ENCODE measurements around the gene VOPP1. TPM values are rescaled to one million over a fixed set of nuclear protein-coding genes. Genes with fewer than 3 reads are reported as not detected.

The VOPP1 gene
- total RNA-seq, 1 experiment from 2014 or later, result 170 TPM

DNA sequence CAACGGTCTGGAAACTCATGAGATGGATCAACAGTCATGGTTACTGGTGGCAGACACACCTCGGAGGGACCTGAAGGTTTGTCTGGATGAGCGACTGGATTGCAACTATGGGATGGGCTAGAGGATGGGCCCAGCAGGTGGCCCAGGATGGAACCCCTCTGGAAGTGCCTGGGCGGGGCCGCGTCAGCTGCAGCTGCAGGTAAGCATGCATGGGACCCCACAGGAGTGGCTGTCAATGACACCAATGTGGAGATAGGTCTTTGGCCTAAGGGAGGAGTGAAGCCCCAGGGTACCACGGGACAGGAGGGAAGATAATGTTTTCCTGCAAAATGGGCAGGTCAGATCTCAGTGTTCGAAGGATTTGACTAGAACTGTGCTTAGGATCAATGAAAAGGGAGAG, 103.8 kb downstream of the VOPP1 start:
- no peak for DNase-seq (ENCODE audit: low read depth)

DNA sequence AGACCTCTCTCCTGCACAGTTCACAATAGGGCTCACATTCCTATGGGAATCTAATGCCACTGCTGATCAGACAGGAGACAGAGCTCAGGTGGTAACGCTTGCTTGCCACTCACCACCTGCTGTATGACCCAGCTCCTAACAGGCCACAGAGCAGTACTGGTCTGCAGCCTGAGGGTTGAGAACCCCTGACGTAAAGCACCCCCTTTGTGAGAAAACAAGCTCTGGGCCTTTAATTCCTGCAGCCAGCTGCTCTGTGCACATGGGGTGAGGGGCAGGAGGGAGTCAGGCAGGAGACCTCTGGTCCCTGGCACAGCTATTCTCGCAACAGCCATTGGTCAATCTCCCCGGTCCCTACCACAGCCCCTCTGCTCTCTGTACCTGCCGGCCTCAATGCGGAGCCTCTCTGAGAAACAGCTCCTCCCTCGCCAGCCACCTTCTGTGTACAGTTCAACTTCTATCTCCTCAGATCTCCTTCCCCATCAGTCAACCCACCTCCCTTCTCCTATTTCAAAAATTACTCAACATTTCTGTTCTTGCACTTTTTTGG, 105.2 kb downstream of the VOPP1 start:
- DNase-seq (ENCODE audit: low read depth), result no peak

DNA sequence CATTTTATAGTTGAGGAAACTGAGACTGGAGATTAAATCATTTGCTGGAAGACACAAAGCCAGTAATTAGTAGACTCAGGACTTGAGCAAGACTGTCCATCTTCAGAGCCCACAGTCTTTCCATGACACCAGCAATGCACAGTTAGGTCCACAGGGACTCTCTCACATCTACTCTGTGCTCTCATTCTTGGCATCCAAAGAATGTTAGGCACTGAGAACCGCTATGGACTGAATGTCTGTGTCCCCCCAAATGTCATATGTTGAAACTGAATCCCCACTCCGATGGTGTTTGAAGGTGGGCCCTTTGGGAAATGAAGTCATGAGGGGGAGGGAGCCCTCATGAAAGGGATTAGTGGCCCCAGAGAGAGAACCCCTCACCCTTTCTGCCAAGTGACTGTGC, 106.6 kb downstream of the VOPP1 start:
- DNase-seq (ENCODE audit: low read depth), result no peak

DNA sequence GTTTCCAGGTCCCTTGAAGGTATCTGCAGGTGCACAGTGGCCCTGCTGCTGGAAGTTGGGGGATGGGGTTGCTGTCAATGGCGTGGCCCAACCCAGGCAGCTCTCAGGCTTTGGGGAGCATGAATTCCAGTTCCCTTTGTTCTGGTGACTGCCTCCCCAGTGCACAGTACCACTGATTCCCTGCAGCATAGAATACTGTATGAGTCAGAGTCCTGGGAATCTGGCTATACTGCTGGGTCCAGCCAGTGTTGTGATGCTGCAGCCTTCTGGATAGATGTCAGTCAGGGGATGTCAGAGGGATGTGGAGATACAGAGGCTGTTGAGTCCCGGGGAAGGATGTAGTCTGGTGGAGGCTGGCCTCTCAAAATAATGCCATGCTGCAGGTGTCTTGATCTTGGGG, 107.9 kb downstream of the VOPP1 start:
- no peak for DNase-seq (ENCODE audit: low read depth)

DNA sequence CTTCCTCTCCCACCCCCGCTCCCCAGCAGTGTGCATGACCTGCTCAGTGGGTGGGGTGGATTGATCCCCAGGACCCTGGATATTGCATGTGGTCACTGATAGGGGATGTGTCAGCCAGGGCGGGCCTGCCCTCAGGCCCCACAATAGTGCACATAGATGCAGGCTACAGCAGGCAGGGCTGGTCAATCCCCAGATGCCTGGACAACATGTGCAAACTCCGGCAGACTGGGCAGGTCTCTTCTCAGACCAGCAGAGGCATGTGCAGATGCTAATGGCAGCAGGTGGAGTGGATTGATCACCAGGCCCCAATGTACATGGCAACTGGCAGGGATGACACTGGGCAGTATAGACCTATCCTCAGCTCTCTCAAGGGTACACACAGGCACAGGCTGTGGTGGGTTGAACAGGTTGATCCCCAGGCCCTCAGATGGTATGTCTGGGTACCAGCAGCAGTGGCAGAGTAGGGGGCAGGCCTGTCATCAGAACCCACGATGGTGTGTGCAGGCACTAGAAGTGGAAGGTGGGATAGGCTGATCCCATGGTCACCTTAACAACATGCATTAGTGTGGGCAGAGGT, 108.5 kb downstream of the VOPP1 start:
- no peak for DNase-seq (ENCODE audit: low read depth)

DNA sequence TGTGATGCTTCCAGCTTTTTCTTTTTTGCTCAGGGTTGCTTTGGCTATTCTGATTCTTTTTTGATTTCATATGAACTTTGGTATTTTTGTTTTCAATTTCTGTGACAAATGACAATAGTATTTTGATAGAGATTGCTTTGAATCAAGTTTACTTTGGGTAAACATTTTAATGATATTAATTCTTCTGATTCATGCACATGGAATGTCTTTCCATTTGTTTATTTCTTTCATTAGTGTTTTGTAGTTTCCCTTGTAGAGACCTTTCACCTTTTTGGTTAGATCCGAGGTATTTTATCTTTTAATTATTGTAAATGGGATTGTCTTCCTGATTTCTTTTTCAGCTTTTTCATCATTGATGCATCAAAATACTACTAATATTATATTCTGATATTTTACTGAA, 114.0 kb downstream of the VOPP1 start:
- DNase-seq (ENCODE audit: low read depth), result no peak

DNA sequence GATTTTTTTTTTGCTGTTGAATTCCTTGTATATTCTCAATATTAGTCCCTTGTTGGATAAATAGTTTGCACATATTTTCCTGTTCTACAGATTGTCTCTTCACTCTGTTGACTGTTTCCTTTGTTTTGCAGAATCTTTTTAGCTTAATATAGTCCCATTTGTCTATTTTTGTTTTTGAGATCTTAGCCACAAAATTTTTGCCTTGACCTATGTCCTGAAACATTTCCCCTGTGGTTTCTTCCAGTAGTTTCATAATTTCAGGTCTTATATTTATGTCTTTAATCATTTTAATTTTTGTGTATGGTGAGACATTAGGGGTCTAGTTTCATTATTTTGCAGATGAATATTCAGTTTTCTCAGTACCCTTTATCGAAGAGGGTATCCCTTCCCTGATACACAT, 114.5 kb downstream of the VOPP1 start:
- no peak for DNase-seq (ENCODE audit: low read depth)

DNA sequence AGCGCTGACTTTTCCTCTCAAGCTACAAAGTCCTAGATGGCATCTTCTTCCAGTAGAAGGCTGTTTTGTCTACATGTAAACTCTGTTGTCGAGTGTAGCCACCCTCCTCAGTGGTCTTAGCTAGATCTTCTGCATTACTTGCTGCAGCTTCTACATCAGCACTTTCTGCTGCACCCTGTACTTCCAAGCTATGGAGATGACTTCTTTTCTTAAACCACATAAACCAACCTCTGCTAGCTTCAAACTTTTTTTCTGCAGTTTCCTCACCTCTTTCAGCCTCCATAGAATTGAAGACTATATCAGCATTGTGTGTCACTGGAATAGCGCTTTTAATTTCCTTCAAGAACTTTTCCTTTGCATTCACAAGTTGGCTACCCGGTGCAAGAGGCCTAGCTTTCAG, 119.3 kb downstream of the VOPP1 start:
- DNase-seq (ENCODE audit: low read depth), result no peak

DNA sequence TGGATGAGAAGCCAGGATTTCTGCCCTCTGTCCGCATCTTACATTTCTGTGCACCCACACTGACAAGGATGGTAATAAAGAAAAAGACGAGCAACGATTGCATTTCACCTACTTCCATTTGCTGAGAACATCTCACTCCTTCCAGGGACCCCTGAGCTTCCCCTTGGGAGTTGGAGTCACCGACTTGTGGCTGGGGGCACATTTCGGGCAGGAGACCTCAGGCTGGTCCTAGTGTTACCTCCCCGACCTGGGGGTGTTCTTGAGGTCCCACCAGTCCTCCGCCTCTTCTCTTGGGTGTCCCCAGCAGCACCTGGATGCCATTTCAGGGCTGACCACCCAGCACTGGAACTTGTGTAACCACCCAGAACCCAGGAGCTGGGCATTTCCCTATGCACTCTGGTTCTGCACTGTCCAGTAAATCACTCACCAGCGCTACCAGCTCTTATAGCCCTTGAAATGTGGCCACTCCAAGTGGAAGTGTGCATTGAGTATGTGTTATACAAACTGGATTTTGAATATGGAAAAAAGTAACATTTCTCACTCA, 122.2 kb downstream of the VOPP1 start:
- DNase-seq (ENCODE audit: low read depth), result no peak

DNA sequence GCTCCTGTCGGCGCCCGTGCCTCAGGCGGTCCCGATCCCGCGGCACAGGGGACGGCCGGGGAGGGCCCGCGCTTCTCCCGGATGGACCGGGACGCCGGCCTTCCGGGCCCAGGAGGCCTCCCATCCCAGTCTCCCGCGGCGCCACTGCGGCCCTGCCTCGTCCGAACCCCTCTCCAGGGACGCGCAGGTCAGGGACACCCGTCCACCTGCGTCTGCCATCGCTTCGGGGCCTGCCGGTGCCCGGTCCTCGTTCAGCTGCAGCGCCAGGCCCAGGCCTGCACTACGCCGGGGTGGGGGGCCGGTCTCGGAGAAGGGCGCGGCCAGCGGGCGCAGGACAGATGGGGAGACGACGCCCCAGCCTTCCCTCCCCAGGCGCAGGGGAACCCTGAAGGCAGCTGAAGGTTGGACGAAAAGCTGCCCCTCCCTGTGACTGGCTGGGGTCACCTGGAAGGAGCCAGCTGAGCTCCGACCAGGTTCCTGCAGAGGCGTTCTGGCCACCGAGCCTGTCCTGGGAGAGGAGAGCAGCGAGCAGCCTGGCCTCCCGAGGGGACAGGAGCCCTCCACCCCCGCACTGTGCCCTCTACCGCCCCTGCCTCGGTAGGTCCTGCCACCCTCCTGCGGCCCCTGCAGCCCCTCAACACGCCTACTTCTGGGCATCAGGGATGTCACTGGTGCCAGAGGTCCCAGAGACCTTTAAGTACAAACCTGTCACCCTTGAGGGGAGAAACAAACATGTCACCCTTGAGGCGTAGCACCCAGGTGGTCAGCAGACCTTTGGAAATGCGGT, 122.9 kb downstream of the VOPP1 start:
- DNase-seq (ENCODE audit: low read depth), result no peak

DNA sequence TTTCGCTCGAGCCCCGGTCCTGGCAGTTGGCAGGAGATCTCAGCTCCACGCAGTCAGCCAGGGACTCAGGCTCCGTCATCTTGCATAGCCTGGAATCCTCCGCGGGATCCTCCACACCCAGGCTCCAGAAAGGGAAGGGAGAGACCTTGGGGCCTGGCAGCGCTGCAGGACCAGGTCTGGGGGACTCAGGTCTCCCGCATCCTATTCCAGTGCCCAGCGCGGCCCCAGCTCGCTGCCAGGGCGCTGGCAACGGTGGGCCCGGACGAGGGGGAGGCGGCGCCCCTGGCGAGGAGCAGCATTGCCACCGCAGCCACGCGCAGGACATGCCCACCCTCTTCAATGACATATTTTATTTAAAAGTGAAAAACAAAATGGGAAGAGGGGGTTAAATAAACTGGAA, 123.8 kb downstream of the VOPP1 start:
- DNase-seq (ENCODE audit: low read depth), result no peak

DNA sequence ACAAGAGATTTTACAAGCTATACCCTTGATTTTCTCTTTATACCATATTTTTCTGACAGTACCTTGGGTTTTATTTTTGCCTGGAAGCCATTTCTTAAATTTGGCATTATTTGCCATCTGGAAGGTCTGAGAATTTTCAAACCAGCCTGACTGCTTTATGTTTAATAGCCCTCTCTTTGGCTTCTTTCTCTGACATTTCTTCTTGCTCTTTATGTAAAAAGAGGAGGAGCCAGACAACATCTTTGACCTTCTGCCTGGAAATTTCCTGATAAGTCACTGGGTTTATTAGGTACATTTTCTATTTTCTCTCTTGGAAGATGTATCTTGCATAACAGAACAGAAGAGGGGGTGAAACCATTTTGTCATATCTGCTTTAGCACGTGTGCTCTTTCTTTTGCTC, 127.5 kb downstream of the VOPP1 start:
- DNase-seq (ENCODE audit: low read depth), result no peak

DNA sequence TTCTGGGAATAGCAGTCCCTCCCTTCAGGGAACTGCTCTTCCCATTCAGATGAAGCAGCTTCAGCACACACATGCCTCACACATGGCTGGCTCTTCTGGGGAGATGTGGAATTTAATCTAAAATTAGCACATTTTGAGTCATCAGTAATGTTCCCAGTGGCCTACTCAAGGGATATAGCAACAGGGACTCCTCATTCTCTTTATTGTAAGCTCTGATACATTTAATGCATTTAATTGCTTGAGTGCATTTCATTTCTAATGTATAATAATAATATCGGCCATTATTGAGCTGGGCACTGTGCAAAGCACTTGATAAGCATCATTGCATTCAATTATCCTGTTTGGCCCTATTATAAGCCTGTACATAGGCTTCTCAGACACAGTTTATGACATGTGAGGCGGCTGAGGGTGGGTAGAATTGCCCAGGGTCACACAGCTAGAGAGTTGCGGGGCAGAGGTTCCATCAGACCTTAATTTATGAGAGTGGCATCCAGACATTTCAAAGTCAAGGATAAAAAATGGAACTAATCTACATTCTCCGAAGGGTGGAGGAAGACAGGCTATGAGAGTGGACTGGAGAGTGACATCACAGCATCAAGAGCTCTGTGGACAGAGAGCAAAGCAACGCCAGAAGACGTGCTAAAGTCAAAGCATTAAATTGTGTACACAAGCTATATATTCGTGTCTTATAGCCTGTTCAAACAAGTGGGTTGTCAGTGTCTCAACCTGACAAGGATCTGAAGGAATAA, 130.4 kb downstream of the VOPP1 start:
- DNase-seq (ENCODE audit: low read depth), result peak; percentile 37

DNA sequence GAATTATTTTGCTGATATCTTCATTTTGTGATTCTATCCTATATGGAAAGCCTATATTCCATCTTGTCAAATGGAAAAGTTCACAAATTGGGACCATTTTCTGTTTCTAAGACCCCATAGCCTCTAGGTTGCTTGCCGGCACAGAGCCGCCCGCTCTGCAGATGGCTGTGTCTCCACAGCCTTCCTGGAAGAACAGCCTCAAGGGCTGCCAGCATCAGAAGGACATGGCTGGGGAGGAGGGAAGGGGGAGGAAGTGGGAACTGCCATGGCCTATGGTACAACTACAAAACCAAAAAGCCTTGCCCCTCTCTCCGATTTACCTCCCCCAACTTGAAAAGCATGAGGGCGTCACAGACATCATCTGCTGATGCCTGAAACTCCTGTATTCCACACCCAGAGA, 131.3 kb downstream of the VOPP1 start:
- no peak for DNase-seq (ENCODE audit: low read depth)

DNA sequence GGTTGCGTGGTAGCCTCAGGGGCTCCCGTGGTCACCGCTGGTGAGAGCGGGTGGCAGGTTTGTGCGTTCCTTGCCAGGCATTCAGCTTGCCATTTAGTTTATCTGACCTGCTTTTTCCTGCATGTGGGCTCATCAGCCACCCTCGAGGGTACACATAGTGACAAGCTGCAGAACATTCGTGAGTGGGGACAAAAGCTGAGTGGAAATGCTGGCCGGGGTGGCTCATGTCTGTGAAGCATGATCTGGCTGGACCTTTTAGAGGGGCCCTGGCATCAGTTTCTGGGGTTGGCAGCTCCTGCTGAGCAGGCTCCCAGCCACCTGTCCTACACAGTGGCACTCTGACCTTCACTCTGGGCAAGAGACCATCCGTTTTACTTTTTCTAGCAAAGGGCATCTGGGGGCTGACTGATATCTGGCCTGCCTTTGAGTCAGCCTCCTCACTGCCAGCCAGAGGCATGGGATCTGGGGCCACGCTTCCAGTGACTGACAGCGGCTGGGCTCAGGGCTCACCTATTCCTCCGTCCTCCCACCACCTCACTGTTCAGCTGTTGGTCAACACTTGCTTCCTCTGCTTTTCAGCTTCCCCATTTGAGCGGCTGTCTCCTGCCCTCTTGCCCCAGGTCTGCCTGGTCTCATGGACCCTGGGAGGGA, 132.1 kb downstream of the VOPP1 start:
- DNase-seq (ENCODE audit: low read depth), result no peak

DNA sequence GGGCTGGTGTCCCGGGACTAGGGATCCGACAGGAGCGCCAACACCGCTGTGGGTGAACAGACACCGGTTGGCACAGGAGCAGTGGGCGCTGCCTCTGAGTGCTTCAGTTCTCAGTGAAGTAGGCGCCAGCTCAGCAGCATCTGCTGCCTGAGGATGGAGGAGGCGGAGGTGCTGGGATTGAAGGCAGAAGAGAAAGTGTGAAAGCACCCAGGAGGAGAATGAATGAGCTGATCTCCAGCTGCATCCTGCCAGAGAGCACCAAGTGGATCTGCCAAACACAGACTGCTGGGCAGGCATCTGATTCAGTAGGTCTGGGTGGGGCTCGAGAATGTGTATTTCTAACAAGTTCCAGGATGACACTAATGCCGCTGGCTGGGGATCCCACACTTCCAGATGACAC, 132.7 kb downstream of the VOPP1 start:
- DNase-seq (ENCODE audit: low read depth), result no peak

DNA sequence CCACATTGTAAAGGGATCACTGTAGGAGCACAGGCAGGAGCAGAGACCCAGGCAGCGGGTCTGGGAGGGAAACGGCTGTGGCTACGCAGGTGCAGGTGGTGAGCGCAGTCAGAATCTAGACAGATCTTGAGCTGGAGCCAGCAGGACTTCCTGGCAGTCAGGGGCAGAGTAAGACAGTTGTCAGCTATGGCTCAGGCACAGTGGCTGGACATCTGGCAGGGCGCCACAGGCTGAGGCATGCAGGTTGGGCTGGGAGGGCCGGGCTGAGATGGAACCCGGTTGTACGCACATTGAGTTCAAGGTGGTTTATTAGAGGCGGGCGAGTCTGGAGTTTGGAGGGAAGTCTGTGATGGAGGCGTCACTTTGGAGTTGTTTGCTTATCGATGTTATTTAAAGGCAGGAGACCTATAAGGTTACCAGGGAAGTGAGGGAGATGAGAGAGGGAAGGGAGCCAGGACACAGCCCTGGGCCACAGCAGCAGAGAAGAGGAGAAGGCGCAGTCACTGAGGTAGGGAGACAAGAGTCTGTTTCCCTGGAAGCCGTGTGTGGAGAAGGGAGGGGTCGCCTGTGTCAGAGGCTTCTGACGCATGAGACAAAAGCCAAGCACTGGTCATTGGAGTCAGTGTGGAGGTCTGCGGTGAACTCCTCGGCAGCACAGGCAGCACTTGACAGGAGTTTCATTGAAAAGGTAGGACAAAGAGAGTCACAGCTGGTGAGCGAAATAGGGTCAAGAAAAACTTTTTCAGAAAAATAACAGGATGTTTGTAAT, 133.4 kb downstream of the VOPP1 start:
- DNase-seq (ENCODE audit: low read depth), result no peak

DNA sequence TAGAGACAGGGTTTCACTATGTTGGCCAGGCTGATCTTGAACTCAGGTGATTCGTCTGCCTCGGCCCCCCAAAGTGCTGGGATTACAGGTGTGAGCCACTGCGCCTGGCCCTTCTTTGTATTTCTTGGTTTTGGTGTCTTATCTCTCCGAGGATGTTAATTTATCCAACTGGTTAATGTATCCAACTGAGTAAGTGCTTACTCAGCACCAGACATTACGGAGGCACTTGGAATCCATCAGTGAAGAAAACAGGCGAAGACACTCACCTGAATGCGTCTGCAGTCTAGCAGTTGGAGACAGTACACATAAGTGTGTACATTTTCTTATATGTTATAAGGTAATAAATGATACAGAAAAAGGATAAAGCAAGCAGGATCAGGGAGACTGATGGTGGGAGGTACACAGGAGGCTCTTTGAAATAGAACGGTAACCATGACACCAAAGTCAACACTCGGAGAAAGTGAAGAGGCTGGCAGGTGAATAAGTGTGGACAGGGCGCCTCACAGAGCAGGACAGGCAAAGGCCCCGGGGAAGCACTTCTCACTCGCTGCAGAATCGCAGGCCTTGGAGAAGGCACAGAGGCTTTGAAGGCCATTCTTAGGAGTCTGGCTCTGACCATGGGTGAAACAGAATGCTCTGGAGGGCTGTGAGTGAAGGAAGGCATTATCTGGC, 134.1 kb downstream of the VOPP1 start:
- no peak for DNase-seq (ENCODE audit: low read depth)

DNA sequence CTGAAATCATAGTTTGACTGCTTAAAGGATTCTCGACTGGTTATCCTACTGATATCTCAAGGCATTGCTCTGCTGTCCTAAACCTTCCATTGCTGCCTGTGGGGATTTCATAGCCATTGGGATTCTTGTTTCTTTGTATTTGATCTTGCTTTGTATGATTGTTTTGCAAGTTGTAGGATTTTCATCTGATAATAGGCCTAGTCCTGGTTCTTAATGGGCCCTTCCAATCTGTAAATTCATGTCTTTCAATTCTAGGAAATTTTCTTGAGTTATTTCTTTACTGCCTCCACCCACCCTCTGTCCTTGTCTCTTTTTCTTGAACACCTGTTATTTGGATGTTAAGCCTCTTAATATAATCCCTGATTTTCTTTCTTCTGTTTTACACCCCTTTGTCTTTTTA, 134.9 kb downstream of the VOPP1 start:
- DNase-seq (ENCODE audit: low read depth), result no peak

DNA sequence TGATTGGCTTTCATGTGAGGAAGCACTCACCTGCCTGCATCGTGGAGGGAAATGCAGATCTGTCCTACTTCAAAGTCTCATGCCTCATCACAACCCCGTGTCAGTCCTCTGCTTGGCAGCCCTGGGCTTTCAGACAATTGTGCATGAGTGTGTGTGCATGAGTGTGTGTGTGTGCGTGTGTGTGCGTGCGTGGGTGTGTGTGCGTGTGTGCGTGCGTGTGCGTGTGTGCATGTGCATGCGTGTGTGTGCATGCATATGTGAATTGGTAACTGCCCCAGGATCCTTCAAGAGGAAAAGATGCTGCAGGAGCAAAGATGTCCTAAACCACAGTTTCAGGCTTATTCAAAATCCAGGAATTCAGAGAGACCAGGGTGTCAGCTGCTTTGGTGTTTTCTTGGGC, 135.8 kb downstream of the VOPP1 start:
- DNase-seq (ENCODE audit: low read depth), result no peak

DNA sequence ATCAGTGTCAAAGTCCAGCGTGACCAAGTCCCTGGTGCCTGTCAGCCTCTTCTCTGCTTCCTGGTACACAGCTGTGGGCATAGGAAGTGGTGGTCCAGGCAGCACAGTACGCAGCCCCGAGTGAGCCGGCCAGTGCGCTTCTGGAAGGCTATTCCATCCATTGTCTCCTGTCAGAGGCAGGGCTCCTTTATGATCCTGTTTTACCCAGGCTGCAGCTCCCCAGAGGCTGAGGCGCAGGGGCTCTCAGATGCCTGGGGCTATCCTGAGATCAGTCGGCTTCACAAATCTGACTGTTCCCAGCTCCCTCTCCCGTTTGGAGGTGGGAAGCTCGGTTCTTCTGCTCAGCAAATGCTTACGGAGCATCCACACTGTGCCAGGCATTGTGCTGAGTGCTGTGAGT, 136.8 kb downstream of the VOPP1 start:
- DNase-seq (ENCODE audit: low read depth), result no peak

All from Daoy (cell line).